Loucy (cell line): ENCODE data around the gene PROX1.

Source experiments
- EZH2phosphoT487 ChIP-seq: fragments of 200-600 bp; IDR thresholded peaks from 2 replicates; pipeline ENCODE4 v1.6.1; 2018; ENCODE audit warnings: antibody characterized with exemption, mild to moderate bottlenecking, moderate library complexity, borderline replicate concordance
- TF ChIP-seq, protein P1 (sequence below): fragments of 200-600 bp; sonication (generic); conservative IDR thresholded peaks from 2 replicates; pipeline ENCODE4 v1.5.1; 2014; ENCODE audit warnings: mild to moderate bottlenecking, antibody characterized with exemption, low read length

DNA sequence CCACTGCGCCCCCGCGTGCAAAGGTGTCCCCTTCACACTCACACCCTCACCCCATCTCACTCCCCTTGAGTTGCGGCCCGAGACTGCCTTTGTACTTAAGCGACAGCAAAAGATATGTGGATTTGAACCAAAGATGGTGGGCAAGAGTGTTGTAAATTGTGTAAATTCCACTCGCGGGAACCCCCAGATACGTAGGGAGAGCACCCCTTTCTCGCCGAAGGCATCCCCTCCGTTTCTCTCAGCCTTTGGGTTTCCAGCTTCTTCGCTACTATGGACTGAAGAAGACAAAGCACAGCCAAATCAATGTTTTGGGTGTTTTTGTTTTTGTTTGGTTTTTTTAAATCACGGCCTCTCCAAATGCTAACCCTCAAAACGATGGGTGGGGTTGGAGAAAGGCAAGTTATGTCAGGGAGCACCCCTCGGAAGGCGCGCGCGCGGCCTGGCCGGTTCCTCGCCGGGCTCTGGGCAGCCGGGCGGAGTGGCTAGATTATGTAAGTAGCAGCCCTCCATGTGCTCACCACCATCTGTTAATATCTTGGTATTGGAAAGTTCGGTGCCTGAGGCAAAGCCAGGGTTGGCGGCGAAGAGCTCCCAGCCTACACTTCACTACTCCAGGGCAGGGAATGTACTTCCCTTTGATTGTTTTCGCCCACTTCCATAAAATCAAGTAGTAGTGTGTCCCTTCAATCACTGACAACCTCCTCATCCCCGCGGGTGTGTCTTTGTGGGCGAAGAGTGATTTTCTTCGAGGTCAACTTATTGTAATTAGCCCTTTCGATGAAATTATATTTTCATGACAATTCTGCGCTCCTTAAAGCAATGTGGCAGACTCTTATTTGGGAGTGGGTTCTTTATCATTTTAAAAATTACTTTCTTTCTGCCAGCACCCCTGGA is 4.0 kb upstream of the PROX1 start:
- TF ChIP-seq, protein P1, sequence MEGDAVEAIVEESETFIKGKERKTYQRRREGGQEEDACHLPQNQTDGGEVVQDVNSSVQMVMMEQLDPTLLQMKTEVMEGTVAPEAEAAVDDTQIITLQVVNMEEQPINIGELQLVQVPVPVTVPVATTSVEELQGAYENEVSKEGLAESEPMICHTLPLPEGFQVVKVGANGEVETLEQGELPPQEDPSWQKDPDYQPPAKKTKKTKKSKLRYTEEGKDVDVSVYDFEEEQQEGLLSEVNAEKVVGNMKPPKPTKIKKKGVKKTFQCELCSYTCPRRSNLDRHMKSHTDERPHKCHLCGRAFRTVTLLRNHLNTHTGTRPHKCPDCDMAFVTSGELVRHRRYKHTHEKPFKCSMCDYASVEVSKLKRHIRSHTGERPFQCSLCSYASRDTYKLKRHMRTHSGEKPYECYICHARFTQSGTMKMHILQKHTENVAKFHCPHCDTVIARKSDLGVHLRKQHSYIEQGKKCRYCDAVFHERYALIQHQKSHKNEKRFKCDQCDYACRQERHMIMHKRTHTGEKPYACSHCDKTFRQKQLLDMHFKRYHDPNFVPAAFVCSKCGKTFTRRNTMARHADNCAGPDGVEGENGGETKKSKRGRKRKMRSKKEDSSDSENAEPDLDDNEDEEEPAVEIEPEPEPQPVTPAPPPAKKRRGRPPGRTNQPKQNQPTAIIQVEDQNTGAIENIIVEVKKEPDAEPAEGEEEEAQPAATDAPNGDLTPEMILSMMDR, result no peak
- TF ChIP-seq EZH2phosphoT487, result no peak
